ENCODE data around the gene MRFAP1.

MRFAP1 gene

GRCh38 chr4:6640292-6641163 is at the start of gene MRFAP1:
Gene MRFAP1 (plus strand): TSS chr4:6640685. CDS start chr4:6640863, 178 bp downstream.
- peak; percentile 93 for DNase-seq

- DNase-seq, result no peak
Measured at GRCh38 chr4:6591313-6591712, 49.2 kb upstream of the MRFAP1 start.

- DNase-seq, result no peak
Measured at GRCh38 chr4:6591781-6592180, 48.7 kb upstream of the MRFAP1 start.

GRCh38 chr4:6592804-6593563 is 47.5 kb upstream of the MRFAP1 start:
- DNase-seq, result no peak

- DNase-seq, result no peak
Measured at GRCh38 chr4:6594341-6594740, 46.1 kb upstream of the MRFAP1 start.

GRCh38 chr4:6594826-6595355 is 45.6 kb upstream of the MRFAP1 start:
- DNase-seq, result no peak

GRCh38 chr4:6595897-6596537 is 44.5 kb upstream of the MRFAP1 start:
- DNase-seq, result no peak

GRCh38 chr4:6596948-6597347 is 43.5 kb upstream of the MRFAP1 start:
- DNase-seq, result no peak

- no peak for DNase-seq
Measured at GRCh38 chr4:6598127-6598526, 42.4 kb upstream of the MRFAP1 start.

- no peak for DNase-seq
Measured at GRCh38 chr4:6598641-6599040, 41.8 kb upstream of the MRFAP1 start.

- DNase-seq, result no peak
Measured at GRCh38 chr4:6601661-6602250, 38.7 kb upstream of the MRFAP1 start.

- DNase-seq, result no peak
Measured at GRCh38 chr4:6602289-6602688, 38.2 kb upstream of the MRFAP1 start.

- DNase-seq, result no peak
Measured at GRCh38 chr4:6603128-6603527, 37.4 kb upstream of the MRFAP1 start.

- no peak for DNase-seq
Measured at GRCh38 chr4:6605114-6605513, 35.4 kb upstream of the MRFAP1 start.

GRCh38 chr4:6605605-6606004 is 34.9 kb upstream of the MRFAP1 start:
- DNase-seq, result no peak

- no peak for DNase-seq
Measured at GRCh38 chr4:6606465-6607235, 33.8 kb upstream of the MRFAP1 start.

- no peak for DNase-seq
Measured at GRCh38 chr4:6607368-6608055, 33.0 kb upstream of the MRFAP1 start.

GRCh38 chr4:6608758-6609414 is 31.6 kb upstream of the MRFAP1 start:
- DNase-seq, result no peak

GRCh38 chr4:6609415-6610079 is 30.9 kb upstream of the MRFAP1 start:
- DNase-seq, result no peak

GRCh38 chr4:6610856-6611430 is 29.5 kb upstream of the MRFAP1 start:
- no peak for DNase-seq

Data from activated effector memory CD4-positive, alpha-beta T cell treated with Interleukin-2 at 50 U/mL for 16 hours (primary cell).